Measurements from ENCODE around the gene GSTP1. TPM values are rescaled to one million over a fixed set of nuclear protein-coding genes. Genes with fewer than 3 reads are reported as not detected.
A peak's percentile ranks its signal among the peaks of the same experiment; 100 is the strongest.
"Not testable (repeated sequence)": the region's sequence is repeated elsewhere in the genome, so short reads cannot be mapped to it uniquely, and the experiment has no call there.

GSTP1 gene
- polyA plus RNA-seq, 3 donors, result 853 to 1,483 (median 1,250) TPM

DNA sequence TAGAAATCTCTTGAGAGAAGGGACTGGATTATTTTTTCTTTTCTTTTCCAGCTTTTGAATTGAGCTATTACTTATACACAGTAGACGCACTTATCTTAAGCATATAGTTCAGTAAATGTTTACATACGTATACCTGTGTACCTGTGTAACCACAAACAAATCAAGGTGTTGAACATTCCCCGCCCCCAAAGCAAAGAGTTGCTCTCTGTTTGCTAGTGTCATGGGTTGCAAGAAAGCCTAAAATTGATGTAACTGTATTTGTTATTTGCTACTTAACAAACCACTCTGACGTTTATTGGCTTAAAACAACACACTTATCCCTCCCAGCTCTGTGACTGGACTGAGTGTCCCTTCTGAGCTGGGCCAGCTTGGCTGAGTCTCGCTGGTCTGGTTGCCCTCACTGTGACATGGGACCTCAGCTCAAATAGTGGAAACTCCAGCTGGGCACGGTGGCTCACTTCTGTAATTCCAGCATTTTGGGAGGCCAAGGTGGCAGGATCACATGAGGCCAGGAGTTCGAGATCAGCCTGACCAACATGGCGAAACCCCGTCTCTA lies 35.0 kb upstream of the GSTP1 start:
- H4K20me1 ChIP-seq (ENCODE audit: insufficient read depth, low read length), result no peaks in the 10 kb centered on the region
- TF ChIP-seq CTCF (IDR thresholded peaks at IDR 0.05), result no peak
- no peaks in the 10 kb centered on the region for H3K36me3 Mint-ChIP-seq
- no peak for DNase-seq
- no peak overlapping the region for H3K4me2 ChIP-seq (replicated peaks; ENCODE audit: extremely low read depth, low read length, poor library complexity, severe bottlenecking)
- no peak overlapping the region for H3K9ac ChIP-seq (ENCODE audit: insufficient read depth, low read length, poor library complexity, severe bottlenecking)
- H3K36me3 ChIP-seq (replicated peaks in 1 of 2; ENCODE audit: control insufficient read depth in 1 of 2, insufficient read depth in 2 of 2, low read length in 2 of 2), result no peaks in the 10 kb centered on the region
- H3K4me1 Mint-ChIP-seq, result no peaks in the 10 kb centered on the region
- no peak overlapping the region for H3K4me3 ChIP-seq (replicated peaks in 1 of 3; ENCODE audit: low read depth in 2 of 3, low read length in 3 of 3)
- H3K9me3 ChIP-seq (replicated peaks in 1 of 2; ENCODE audit: control insufficient read depth in 1 of 2, insufficient read depth in 1 of 2, low read length in 2 of 2), result peaks cover 0 to 5% of the 10 kb centered on the region in 2 donors
- intact Hi-C loops (cut with micrococcal nuclease), result loop anchor here in 1 of 2 donors (10.0 kb wide), 1 partner anchor 136 kb away; no protein-coding TSS in a partner anchor
- H3K79me2 ChIP-seq (ENCODE audit: insufficient read depth, low read length), result no peaks in the 10 kb centered on the region
- H2AFZ ChIP-seq (ENCODE audit: insufficient read depth, low read depth, low read length, poor library complexity, severe bottlenecking), result no peak overlapping the region
- H3K27ac Mint-ChIP-seq, result no peak overlapping the region
- H3K27me3 Mint-ChIP-seq (ENCODE audit: low read depth in 3 of 3), result peaks cover 3 to 16% (median 10%) of the 10 kb centered on the region in 3 donors
- no peaks in the 10 kb centered on the region for H3K27me3 ChIP-seq (ENCODE audit: control insufficient read depth in 2 of 2, insufficient read depth in 2 of 2, low read length in 2 of 2)
- peaks cover 4 to 23% (median 18%) of the 10 kb centered on the region in 7 donors for H3K9me3 Mint-ChIP-seq
- WGBS (ENCODE audit: insufficient coverage), result 81% methylated on average over 4 of the region's 9 CpGs
- H3K4me3 Mint-ChIP-seq, result no peak overlapping the region
- H3K4me1 ChIP-seq (ENCODE audit: control insufficient read depth in 1 of 2, insufficient read depth in 2 of 2, low read length in 2 of 2), result no peaks in the 10 kb centered on the region
- no peak overlapping the region for H3K27ac ChIP-seq (ENCODE audit: low read depth in 1 of 2, low read length in 2 of 2)

- peak overlapping the region in 1 of 7 donors; percentile 37 for H3K27ac Mint-ChIP-seq
- no peaks in the 10 kb centered on the region for H4K20me1 ChIP-seq (ENCODE audit: insufficient read depth, low read length)
These were observed 32.5 kb upstream of the GSTP1 start for GRCh38 chr11:67551127-67551526.

DNA sequence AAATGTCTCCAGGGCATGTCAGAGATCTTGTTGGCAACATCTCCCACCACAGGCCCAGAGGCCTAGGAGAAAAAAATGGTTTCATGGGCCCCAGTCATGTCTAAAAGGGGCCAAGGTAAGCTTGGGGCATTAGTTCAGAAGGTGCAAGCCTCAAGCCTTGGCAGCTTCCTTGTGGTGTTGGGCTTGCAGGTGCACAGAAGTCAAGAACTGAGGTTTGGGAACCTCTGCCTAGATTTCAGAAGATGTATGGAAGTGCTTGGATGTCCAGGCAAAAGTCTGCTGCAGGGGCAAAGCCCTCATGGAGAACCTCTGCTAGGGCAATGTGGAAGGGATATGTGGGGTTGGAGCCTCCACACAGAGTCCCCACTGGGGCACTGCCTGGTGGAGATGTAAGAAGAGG lies 31.9 kb upstream of the GSTP1 start:
- H3K4me3 Mint-ChIP-seq; H3K4me2 ChIP-seq (replicated peaks; ENCODE audit: extremely low read depth, low read length, poor library complexity, severe bottlenecking); H4K20me1 ChIP-seq (ENCODE audit: insufficient read depth, low read length); H3K27ac ChIP-seq (ENCODE audit: low read depth in 1 of 2, low read length in 2 of 2); H3K4me1 Mint-ChIP-seq; H3K9ac ChIP-seq (ENCODE audit: insufficient read depth, low read length, poor library complexity, severe bottlenecking); DNase-seq; H3K79me2 ChIP-seq (ENCODE audit: insufficient read depth, low read length); H3K27me3 Mint-ChIP-seq (ENCODE audit: low read depth in 3 of 3); H3K27me3 ChIP-seq (ENCODE audit: control insufficient read depth in 2 of 2, insufficient read depth in 2 of 2, low read length in 2 of 2); H3K27ac Mint-ChIP-seq; H3K4me3 ChIP-seq (replicated peaks in 1 of 3; ENCODE audit: low read depth in 2 of 3, low read length in 3 of 3); intact Hi-C loops (cut with micrococcal nuclease); H3K9me3 ChIP-seq (replicated peaks in 1 of 2; ENCODE audit: control insufficient read depth in 1 of 2, insufficient read depth in 1 of 2, low read length in 2 of 2); H3K36me3 Mint-ChIP-seq; H3K36me3 ChIP-seq (replicated peaks in 1 of 2; ENCODE audit: control insufficient read depth in 1 of 2, insufficient read depth in 2 of 2, low read length in 2 of 2); H3K4me1 ChIP-seq (ENCODE audit: control insufficient read depth in 1 of 2, insufficient read depth in 2 of 2, low read length in 2 of 2); H2AFZ ChIP-seq (ENCODE audit: insufficient read depth, low read depth, low read length, poor library complexity, severe bottlenecking): not testable (repeated sequence)
- peaks cover 4 to 23% (median 18%) of the 10 kb centered on the region in 7 donors for H3K9me3 Mint-ChIP-seq

More at GRCh38 chr11:67551127-67551526, 32.5 kb upstream of the GSTP1 start:
- Histone ChIP-seq H3K4me1 (ENCODE audit: control insufficient read depth in 1 of 2, insufficient read depth in 2 of 2, low read length in 2 of 2) (no peaks in the 10 kb centered on the region), H3K27ac (ENCODE audit: low read depth in 1 of 2, low read length in 2 of 2) (no peak overlapping the region), H2AFZ (ENCODE audit: insufficient read depth, low read depth, low read length, poor library complexity, severe bottlenecking) (no peak overlapping the region), H3K4me3 (replicated peaks in 1 of 3; ENCODE audit: low read depth in 2 of 3, low read length in 3 of 3) (no peak overlapping the region), H3K36me3 (replicated peaks in 1 of 2; ENCODE audit: control insufficient read depth in 1 of 2, insufficient read depth in 2 of 2, low read length in 2 of 2) (no peaks in the 10 kb centered on the region), H3K27me3 (ENCODE audit: control insufficient read depth in 2 of 2, insufficient read depth in 2 of 2, low read length in 2 of 2) (no peaks in the 10 kb centered on the region), H3K4me2 (replicated peaks; ENCODE audit: extremely low read depth, low read length, poor library complexity, severe bottlenecking) (no peak overlapping the region), H3K9ac (ENCODE audit: insufficient read depth, low read length, poor library complexity, severe bottlenecking) (no peak overlapping the region), H3K79me2 (ENCODE audit: insufficient read depth, low read length) (no peaks in the 10 kb centered on the region), H3K9me3 (replicated peaks in 1 of 2; ENCODE audit: control insufficient read depth in 1 of 2, insufficient read depth in 1 of 2, low read length in 2 of 2) (peaks cover 0 to 5% of the 10 kb centered on the region in 2 donors)
- Mint-ChIP-seq H3K27me3 (ENCODE audit: low read depth in 3 of 3) (peaks cover 6 to 9% (median 8%) of the 10 kb centered on the region in 3 donors), H3K36me3 (no peaks in the 10 kb centered on the region), H3K4me1 (no peaks in the 10 kb centered on the region), H3K9me3 (peaks cover 4 to 23% (median 18%) of the 10 kb centered on the region in 7 donors), H3K4me3 (no peak overlapping the region)
- no peak for DNase-seq
- no peak for TF ChIP-seq CTCF (IDR thresholded peaks at IDR 0.05)
- intact Hi-C loops (cut with micrococcal nuclease), result no loop called here
